Kidney (tissue), 14 donors: ENCODE measurements around the gene GPNMB. TPM values are rescaled to one million over a fixed set of nuclear protein-coding genes. Genes with fewer than 3 reads are reported as not detected.

Experiments used
- DNase-seq, 5 donors: peaks; one replicate each; pipeline ENCODE4 v3.0.0-alpha.2; 2013 to 2020
- FAIRE-seq: peaks from 2 replicates; lab custom pipeline; 2012; peaks lifted over from hg19 to GRCh38; lab: Jason Lieb, UNC
- H3K27ac ChIP-seq, 2 donors: one replicate each; pipeline ENCODE4 v1.7.0; 2013; ENCODE audit warnings: low read depth in 2 of 2, low read length in 2 of 2, inconsistent platforms in 1 of 2
- H3K27me3 ChIP-seq: one replicate; pipeline ENCODE4 v1.7.1; 2013; ENCODE audit warnings: low read length, inconsistent platforms; ENCODE audit not compliant: control insufficient read depth, insufficient read depth
- H3K36me3 ChIP-seq, 3 donors: one replicate each; pipeline versions ENCODE4 v1.7.0 to v1.7.1; 2013; ENCODE audit warnings: low read length in 3 of 3, control low read depth in 1 of 3, inconsistent platforms in 1 of 3; ENCODE audit not compliant: insufficient read depth in 3 of 3, control insufficient read depth in 2 of 3
- H3K4me1 ChIP-seq, 3 donors: one replicate each; pipeline versions ENCODE4 v1.7.0 to v1.7.1; 2013; ENCODE audit warnings: low read length in 3 of 3, inconsistent platforms in 1 of 3, low read depth in 1 of 3; ENCODE audit not compliant: control insufficient read depth in 2 of 3, insufficient read depth in 2 of 3
- H3K4me3 ChIP-seq, 3 donors: one replicate each; pipeline versions ENCODE4 v1.7.0 to v1.8.1; 2013; ENCODE audit warnings: low read length in 3 of 3, control low read depth in 1 of 3, inconsistent platforms in 1 of 3
- H3K9ac ChIP-seq, 3 donors: one replicate each; pipeline versions ENCODE4 v1.7.0 to v1.7.1; 2013; ENCODE audit warnings: low read length in 3 of 3, control low read depth in 1 of 3, inconsistent platforms in 1 of 3
- H3K9me3 ChIP-seq, 3 donors: one replicate each; pipeline versions ENCODE4 v1.7.0 to v1.7.1; 2013; ENCODE audit warnings: low read length in 3 of 3, control low read depth in 1 of 3, inconsistent platforms in 1 of 3; ENCODE audit not compliant: control insufficient read depth in 2 of 3, insufficient read depth in 1 of 3
- CTCF ChIP-seq: IDR thresholded peaks from 3 replicates; pipeline ENCODE4 v1.5.1; 2012; ENCODE audit warnings: mild to moderate bottlenecking, moderate library complexity, borderline replicate concordance; ENCODE audit not compliant: insufficient read depth; ENCODE audit errors: extremely low read depth
- intact Hi-C: fragments of 100-400 bp; cut with DNase I; formaldehyde crosslinking; loops from one replicate; pipeline ENCODE4 v1.11.1; 2022
- polyA plus RNA-seq: library from polyadenylated mRNA; stranded (reverse); fragments of 350-450 nt; fragmentation: Illumina TruSeq; extraction: RNeasy Lipid Tissue Mini Kit (QIAGEN cat#74804); gene quantifications from one replicate; pipeline ENCODE4 v1.2.3, GENCODE V29; 2014; ENCODE audit warnings: low read depth, low replicate concordance; ENCODE audit not compliant: insufficient read depth
- total RNA-seq: library from RNA; stranded (reverse); fragmentation: NEBNext Ultra II Directional; extraction: Animal tissue kit (Norgen Biotek cat#: 25700); gene quantifications from one replicate; pipeline ENCODE4 v1.2.1, GENCODE V29; 2021
- donor health status: control.
- donor health status: control.
- donor health status: control.
- donor health status: control.
- donor health status: control.
- donor health status: DM: yes; HTN: yes; CAD: no.
- donor health status: Normal renal cell carcinoma (clear cell type).

Gene GPNMB
- total and polyA plus RNA-seq, 2 donors from 2014 or later, result 43.9 to 60.6 TPM

GRCh38 chr7:23207884-23208283, 38.7 kb upstream of the GPNMB start:
- no peak for DNase-seq

GRCh38 chr7:23208316-23208715, 38.3 kb upstream of the GPNMB start:
- Histone ChIP-seq H3K4me3 (no peak overlapping the region), H3K36me3 (no peaks in the 10 kb centered on the region), H3K27ac (no peak overlapping the region), H3K27me3 (no peaks in the 10 kb centered on the region), H3K9ac (no peak overlapping the region), H3K9me3 (no peaks in the 10 kb centered on the region), H3K4me1 (peaks cover 9 to 12% (median 10%) of the 10 kb centered on the region in 3 donors)
- no peak for DNase-seq
- intact Hi-C loops, result no loop called here
- no peak for FAIRE-seq
- TF ChIP-seq CTCF, result no peak

More at GRCh38 chr7:23207884-23208283, 38.7 kb upstream of the GPNMB start:
- Histone ChIP-seq H3K9me3 (no peaks in the 10 kb centered on the region), H3K27me3 (no peaks in the 10 kb centered on the region), H3K36me3 (no peaks in the 10 kb centered on the region), H3K9ac (no peak overlapping the region), H3K4me1 (peaks cover 9 to 12% (median 9%) of the 10 kb centered on the region in 3 donors), H3K27ac (no peak overlapping the region), H3K4me3 (no peak overlapping the region)
- no peak for FAIRE-seq
- intact Hi-C loops, result no loop called here
- TF ChIP-seq CTCF, result no peak

GRCh38 chr7:23210506-23210905, 36.1 kb upstream of the GPNMB start:
- Histone ChIP-seq H3K27me3 (no peaks in the 10 kb centered on the region), H3K4me1 (peaks cover 9 to 11% (median 10%) of the 10 kb centered on the region in 3 donors), H3K27ac (no peak overlapping the region), H3K4me3 (no peak overlapping the region), H3K9me3 (no peaks in the 10 kb centered on the region), H3K9ac (no peak overlapping the region), H3K36me3 (no peaks in the 10 kb centered on the region)
- no peak for DNase-seq
- TF ChIP-seq CTCF, result no peak
- intact Hi-C loops, result no loop called here
- no peak for FAIRE-seq

- H3K36me3 ChIP-seq, result no peaks in the 10 kb centered on the region
- FAIRE-seq (no peak), DNase-seq (peak; percentile 80 to 94 (median 86))
- H3K9me3 ChIP-seq, result no peaks in the 10 kb centered on the region
- no peak for TF ChIP-seq CTCF
- no peaks in the 10 kb centered on the region for H3K27me3 ChIP-seq
- no peak overlapping the region for H3K9ac ChIP-seq
- H3K4me3 ChIP-seq, result peak overlapping the region; percentile 10 to 50 (median 44)
- peaks cover 9 to 10% (median 10%) of the 10 kb centered on the region in 3 donors for H3K4me1 ChIP-seq
- intact Hi-C loops, result no loop called here
- H3K27ac ChIP-seq, result peak overlapping the region in 1 of 2 donors; percentile 30
Observed at GRCh38 chr7:23211589-23211988, 35.0 kb upstream of the GPNMB start.
